IPS-11a (cell line): ENCODE measurements around the gene SETX.
A peak's percentile ranks its signal among the peaks of the same experiment; 100 is the strongest.

Experiments
- H3K4me3 ChIP-seq: one replicate; pipeline ENCODE4 v1.5.1; 2013; ENCODE audit warnings: low read depth, low read length, control low read depth

SETX gene

GRCh38 chr9:132241483-132241839 is 113.3 kb downstream of the SETX start:
- H3K4me3 ChIP-seq: peak overlapping the region; percentile 47

GRCh38 chr9:132240841-132241482 is 113.8 kb downstream of the SETX start:
- peak overlapping the region; percentile 47 for H3K4me3 ChIP-seq

DNA sequence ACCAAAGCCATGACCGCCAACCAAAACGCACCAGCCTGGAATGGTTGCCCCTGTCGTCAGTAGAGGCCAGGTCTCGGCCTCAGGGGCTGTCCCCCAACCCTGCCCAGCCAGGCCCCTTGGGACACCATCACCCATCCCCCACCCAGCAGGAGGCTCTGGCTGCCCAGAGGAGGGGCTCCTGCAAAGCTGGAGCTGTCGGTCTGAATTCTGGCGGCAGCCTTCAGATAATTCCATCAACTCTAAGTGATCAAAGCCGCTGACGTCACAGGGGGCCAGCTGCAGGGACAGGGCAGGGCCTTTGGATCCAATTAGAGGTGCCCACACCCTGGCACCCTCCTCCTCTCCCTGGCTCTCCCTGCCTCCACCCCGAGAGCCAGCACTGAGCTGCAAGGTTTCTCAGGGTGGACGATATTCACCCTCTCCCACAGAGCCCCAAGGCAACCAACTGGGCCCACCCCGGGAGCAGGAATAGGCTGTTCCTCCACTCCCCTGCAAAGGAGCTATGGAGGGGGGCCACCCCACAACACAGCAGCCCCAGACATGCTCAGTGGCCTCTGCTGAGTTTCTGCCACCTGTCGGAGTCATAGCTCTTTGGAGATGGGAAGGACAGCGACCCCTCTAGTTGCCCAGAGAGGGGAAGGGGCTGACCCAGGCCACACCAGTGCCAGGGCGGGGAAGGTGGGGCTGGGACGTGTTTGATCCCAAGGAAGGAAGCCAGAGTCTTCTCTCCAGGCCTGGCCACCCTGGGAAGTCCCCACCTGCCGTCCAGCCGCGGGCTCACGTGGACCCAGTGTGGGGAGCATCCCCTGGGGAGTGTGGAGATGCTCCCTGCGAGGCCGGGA is 114.6 kb downstream of the SETX start:
- peak overlapping the region; percentile 37 for H3K4me3 ChIP-seq

DNA sequence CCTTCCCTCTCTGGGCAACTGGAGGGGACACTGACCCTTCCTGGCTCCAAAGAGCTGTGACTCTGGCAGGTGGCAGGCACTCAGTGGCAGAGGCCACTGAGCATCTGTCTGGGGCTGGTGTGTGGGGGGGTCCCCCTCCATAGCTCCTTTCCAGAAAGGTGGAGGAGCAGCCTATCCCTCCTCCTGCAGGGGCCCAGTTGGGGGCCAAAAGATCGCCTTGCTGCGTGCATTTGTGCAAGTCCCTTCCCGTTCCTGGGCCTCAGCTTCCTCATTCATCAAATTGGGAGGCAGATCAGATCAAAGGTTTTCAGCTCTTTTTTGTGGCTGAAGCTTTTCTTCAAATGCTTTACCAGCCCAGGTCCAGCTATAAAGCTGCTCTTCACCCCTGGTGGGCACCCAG is 115.3 kb downstream of the SETX start:
- H3K4me3 ChIP-seq: no peak overlapping the region

GRCh38 chr9:132238992-132239391 is 115.8 kb downstream of the SETX start:
- H3K4me3 ChIP-seq: no peak overlapping the region

DNA sequence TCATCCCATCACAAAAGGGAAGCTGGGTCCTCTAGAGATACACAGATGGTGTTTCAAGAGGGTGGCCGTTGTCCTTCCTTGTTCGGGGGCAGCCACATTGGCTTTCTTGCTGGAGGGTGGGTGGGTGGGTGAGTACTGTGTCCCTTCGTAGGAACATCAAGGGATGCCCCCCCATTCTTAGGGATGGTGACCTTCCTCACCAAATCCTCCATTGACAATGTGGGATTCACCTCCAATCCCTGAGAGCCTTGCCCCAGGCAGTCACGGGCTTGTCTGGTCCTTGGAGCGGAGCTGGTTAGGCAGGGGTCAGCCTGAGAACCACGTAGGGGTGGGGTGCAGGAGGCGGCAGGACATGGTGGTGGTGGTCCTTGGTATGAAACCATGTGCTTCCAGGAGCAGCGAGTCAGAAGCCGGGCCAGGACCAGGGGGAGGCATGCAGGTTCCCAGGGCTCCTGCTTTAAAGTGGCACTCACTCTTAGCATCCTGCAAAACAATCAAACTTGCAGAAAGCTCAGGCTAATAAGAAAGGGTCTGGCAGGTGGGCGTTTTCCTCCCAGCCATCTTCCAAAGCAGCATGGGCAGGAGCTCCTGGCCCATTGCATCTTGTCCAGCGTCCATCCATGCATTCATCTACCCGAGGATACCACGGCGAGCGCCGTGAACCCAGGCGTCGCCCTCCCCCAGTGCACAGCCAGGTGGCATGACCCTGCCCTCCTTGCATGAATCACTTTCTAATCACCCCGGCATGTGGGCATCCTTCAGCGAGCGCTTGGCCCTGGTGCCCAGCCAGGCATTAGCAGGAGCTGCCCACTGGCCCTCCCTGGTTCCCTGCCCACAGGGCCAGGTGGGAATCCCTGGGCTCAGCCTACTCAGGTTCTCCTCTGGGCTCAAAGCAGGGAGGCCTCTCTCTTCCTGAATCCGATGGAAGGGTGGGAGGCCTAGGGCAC is 116.5 kb downstream of the SETX start:
- no peak overlapping the region for H3K4me3 ChIP-seq

DNA sequence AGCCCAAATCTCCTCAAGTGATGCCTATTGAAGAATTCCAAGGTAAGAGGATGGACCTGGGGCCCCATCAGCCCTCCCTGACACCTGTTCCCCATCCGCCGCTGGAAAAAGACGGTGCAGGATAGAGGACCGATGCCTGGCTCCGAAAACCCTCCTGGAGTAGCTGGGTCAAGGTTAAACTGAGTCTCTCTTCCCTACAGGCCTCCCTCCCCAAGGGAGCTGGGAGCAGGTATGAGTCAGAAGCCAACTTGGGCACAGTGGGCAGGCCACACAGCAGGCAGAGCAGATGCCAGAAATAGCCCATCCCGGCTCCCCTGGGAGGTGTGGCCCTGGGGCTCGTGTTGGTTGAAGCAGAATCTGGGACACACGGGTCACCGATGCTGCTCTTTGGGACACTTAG is 117.3 kb downstream of the SETX start:
- no peak overlapping the region for H3K4me3 ChIP-seq

GRCh38 chr9:132236662-132237311 is 118.0 kb downstream of the SETX start:
- no peak overlapping the region for H3K4me3 ChIP-seq

DNA sequence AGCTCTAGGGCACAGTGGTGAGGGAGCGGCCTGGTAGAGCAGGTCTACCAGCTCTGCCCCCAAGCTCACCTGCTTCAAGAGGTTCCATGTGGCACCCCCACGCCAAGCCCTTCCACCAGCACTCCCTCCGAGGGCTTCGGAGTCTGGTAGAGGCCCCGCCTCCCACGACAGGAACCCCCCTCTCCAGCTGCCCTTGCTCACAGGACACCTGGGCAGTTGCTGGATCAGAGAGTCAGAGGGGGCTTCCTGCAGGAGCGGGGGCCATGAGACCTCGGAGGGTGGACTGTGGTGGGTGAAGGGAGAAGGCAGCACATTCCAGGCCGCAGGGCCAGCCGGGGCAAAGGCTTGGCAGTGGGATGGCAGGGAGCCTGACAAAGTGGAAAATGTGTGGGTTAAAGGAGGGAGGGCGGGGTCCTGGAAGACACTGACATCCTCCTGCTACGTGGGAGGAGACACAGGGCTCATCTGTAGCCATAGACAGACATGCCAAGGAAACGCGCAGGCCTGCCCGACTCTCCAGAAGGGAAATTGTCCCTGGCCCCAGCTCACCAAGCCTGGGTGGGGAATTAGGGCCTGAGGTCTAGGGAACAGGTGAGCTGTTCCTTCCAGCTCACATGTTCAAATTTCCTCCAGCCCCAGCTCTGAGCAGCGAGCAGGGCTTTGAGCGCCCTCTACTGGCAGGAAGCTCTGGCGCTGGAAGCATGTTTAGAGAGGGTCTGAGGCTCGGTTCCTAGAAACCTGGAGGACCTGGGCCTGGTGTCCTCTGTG is 118.7 kb downstream of the SETX start:
- H3K4me3 ChIP-seq: no peak overlapping the region

- H3K4me3 ChIP-seq: no peak overlapping the region
Observed at GRCh38 chr9:132235125-132235524, 119.7 kb downstream of the SETX start.

DNA sequence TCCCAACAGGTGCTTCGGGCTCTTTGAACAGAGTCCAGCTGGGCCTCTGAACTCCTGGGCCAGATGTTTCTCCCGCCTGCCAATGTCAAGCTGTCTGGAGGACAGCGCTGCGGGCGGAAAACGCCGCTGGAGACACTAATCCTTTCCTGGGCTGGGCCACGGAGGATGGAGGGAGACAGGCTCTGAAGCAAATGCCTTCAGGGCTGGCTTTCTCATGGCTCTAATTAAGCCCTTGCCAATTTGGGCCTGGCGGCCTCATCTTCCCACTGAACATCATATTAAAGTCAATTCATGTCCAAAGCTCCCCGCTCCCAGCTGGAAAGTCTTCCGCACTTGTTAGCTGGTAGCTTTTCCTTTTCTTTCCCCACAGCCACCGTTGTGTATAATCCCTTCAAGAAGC is 120.3 kb downstream of the SETX start:
- no peak overlapping the region for H3K4me3 ChIP-seq

- no peak overlapping the region for H3K4me3 ChIP-seq
Observed at GRCh38 chr9:132233138-132233537, 121.6 kb downstream of the SETX start.

- H3K4me3 ChIP-seq: no peak overlapping the region
Observed at GRCh38 chr9:132232522-132232921, 122.3 kb downstream of the SETX start.

GRCh38 chr9:132231019-132231701 is 123.6 kb downstream of the SETX start:
- H3K4me3 ChIP-seq: no peak overlapping the region

DNA sequence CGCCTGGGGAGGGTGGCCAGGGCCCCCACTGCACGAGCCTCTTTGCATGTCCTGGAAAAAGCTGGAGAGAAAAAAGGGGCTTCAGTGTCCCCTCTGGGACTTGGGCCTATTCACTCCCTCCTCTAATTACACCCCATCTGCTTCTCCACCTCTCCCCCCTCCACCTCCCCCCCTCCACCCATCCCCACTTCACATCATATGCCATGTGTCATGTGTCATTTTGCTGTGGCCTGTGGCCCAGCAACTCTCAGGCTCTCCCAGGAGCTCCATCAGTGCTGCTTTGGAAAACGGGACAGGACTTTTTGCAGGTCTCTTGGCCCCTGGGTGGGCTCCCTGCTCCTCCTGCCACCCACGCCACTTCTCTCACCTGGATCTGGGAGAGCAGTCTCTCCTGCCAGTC is 124.2 kb downstream of the SETX start:
- no peak overlapping the region for H3K4me3 ChIP-seq

DNA sequence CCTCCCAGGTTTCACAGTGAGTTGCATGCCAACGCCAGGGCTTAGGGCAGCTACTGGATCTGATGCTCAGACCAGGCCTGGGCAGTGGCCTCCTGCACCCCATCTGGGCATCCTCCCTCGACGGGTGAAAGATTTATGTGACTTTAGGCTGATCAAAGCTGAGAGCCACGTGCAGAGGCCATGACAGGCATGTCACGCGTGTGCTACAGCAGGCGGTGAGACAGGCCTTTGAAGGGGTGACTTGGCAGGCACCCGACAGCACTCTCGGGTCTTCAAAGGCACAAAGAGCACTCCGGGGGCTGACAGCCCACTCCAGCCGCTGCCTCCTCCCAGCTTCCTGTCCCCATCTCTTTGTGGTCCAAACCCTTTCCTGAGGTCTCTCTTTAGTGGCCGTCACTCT is 126.7 kb downstream of the SETX start:
- H3K4me3 ChIP-seq: no peak overlapping the region

DNA sequence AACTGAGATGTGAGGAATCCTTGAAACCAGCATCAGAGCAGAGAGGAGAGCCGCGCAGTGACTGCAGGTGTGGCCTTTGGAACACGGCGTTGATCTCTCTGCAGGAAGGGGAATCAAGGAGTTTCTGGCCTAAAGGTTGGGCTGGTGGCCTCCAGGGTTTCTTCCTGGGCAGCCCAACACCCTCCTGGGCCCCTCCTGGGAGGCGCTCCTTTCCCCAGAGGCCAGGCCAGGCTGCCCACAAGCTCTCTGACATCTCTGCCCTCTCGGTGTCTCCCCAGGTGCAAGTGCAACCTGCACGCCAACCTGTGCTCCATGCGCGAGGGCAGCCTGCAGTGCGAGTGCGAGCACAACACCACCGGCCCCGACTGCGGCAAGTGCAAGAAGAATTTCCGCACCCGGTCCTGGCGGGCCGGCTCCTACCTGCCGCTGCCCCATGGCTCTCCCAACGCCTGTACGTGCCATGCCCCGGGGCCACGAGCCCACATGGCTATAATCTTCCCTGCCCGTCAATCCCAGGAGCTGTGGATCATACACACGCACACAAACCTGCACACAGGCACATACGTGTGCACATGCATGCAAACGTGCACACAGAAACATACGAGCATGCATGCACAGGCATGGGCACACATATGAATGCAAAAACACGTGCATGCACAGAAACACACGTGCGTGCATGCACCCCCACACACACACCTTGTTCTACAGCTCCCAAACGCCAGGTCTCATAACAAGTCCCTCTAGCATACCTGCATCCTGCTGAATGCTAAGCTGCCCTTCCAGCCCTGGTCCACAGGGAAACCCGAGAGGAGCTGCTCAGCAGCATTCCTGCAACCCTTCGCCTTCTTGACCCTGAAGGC is 128.0 kb downstream of the SETX start:
- no peak overlapping the region for H3K4me3 ChIP-seq

DNA sequence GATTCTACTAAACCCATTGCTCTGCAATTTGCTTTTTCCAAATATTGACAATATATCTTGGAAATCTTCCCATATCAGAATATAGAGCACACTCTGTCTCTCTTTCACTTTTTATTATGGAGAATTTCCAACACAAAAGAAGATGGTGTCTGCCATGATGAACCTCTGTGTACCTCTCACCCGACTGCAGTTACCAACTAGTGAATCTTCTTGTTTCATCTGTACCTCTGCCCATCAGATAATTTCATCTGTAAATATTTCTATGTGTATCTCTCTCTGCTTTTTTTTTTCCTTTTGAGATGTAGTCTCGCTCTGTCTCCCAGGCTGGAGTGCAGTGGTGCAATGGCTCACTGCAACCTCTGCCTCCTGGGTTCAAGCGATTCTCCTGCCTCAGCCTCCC is 130.1 kb downstream of the SETX start:
- no peak overlapping the region for H3K4me3 ChIP-seq

GRCh38 chr9:132221941-132222340 is 132.8 kb downstream of the SETX start:
- H3K4me3 ChIP-seq: no peak overlapping the region
